Bronchial epithelial cell (primary cell): ENCODE measurements around the gene HTR1D. TPM values are rescaled to one million over a fixed set of nuclear protein-coding genes. Genes with fewer than 3 reads are reported as not detected.
"Not testable (repeated sequence)": the region's sequence is repeated elsewhere in the genome, so short reads cannot be mapped to it uniquely, and the experiment has no call there.

Experiments
- DNase-seq: peaks from one replicate; pipeline ENCODE4 v3.0.0-alpha.2; 2010; ENCODE audit warnings: low read depth
- FAIRE-seq: peaks from 2 replicates; lab custom pipeline; 2011; peaks lifted over from hg19 to GRCh38; lab: Jason Lieb, UNC
- H3K27me3 ChIP-seq: 2 replicates; pipeline ENCODE4 v1.5.1; 2011; ENCODE audit warnings: low read length; ENCODE audit not compliant: control insufficient read depth, insufficient read depth
- H3K36me3 ChIP-seq: 2 replicates; pipeline ENCODE4 v1.5.1; 2011; ENCODE audit warnings: low read length; ENCODE audit not compliant: control insufficient read depth, insufficient read depth
- H3K4me3 ChIP-seq: 2 replicates; pipeline ENCODE4 v1.5.1; 2011; ENCODE audit warnings: mild to moderate bottlenecking, low read depth, low read length, control low read depth
- CTCF ChIP-seq: IDR thresholded peaks from 2 replicates; pipeline ENCODE4 v1.5.1; 2011; ENCODE audit warnings: mild to moderate bottlenecking, moderate library complexity, low read length, control low read depth, inconsistent platforms; ENCODE audit not compliant: insufficient read depth, severe bottlenecking
- total RNA-seq: library from RNA; depleted of rRNA; stranded (reverse); fragments of >200 nt; gene quantifications from 2 replicates; pipeline ENCODE4 v1.2.1, GENCODE V29; 2014

HTR1D gene
- total RNA-seq, 1 donor from 2014 or later = 0.26 TPM

GRCh38 chr1:23208527-23208926 is 8.8 kb downstream of the HTR1D start:
- no peak for TF ChIP-seq CTCF
- DNase-seq (no peak), FAIRE-seq (no peak)
- Histone ChIP-seq H3K4me3 (no peak overlapping the region), H3K36me3 (no peaks in the 10 kb centered on the region), H3K27me3 (no peaks in the 10 kb centered on the region)

GRCh38 chr1:23207733-23208132 is 9.6 kb downstream of the HTR1D start:
- H3K4me3 ChIP-seq, H3K27me3 ChIP-seq, DNase-seq, H3K36me3 ChIP-seq, FAIRE-seq: not testable (repeated sequence)

- Histone ChIP-seq H3K4me3 (no peak overlapping the region), H3K36me3 (no peaks in the 10 kb centered on the region), H3K27me3 (no peaks in the 10 kb centered on the region)
- TF ChIP-seq CTCF = no peak
- FAIRE-seq (no peak), DNase-seq (peak; percentile 60)
Measured at GRCh38 chr1:23202263-23202749, 15.0 kb downstream of the HTR1D start.

- no peak for DNase-seq
- FAIRE-seq = no peak
Measured at GRCh38 chr1:23200883-23201282, 16.4 kb downstream of the HTR1D start.

GRCh38 chr1:23198373-23198772 is 18.9 kb downstream of the HTR1D start:
- DNase-seq = peak; percentile 96
- no peak overlapping the region for H3K4me3 ChIP-seq
- no peaks in the 10 kb centered on the region for H3K27me3 ChIP-seq
- no peaks in the 10 kb centered on the region for H3K36me3 ChIP-seq
- TF ChIP-seq CTCF = no peak
- no peak for FAIRE-seq

More at GRCh38 chr1:23200883-23201282, 16.4 kb downstream of the HTR1D start:
- Histone ChIP-seq H3K27me3 (no peaks in the 10 kb centered on the region), H3K36me3 (no peaks in the 10 kb centered on the region), H3K4me3 (no peak overlapping the region)
- no peak for TF ChIP-seq CTCF

- no peak overlapping the region for H3K4me3 ChIP-seq
- FAIRE-seq (no peak), DNase-seq (peak; percentile 99)
Measured at GRCh38 chr1:23196627-23197328, 20.5 kb downstream of the HTR1D start.

More at GRCh38 chr1:23196627-23197328, 20.5 kb downstream of the HTR1D start:
- Histone ChIP-seq H3K36me3 (no peaks in the 10 kb centered on the region), H3K27me3 (no peaks in the 10 kb centered on the region)
- TF ChIP-seq CTCF = no peak
